GM06990 (cell line): ENCODE results near the gene GIN1.

ENCODE experiments used
- DNase-seq: peaks from one replicate; pipeline ENCODE4 v3.0.0-alpha.2; 2011; ENCODE audit not compliant: insufficient read length; ENCODE audit errors: extremely low read depth
- H3K27me3 ChIP-seq: replicated peaks from 2 replicates; pipeline ENCODE4 v1.6.0; 2011; ENCODE audit warnings: low read length; ENCODE audit not compliant: control insufficient read depth, insufficient read depth
- H3K36me3 ChIP-seq: 2 replicates; pipeline ENCODE4 v1.5.1; 2011; ENCODE audit warnings: low read length; ENCODE audit not compliant: control insufficient read depth, insufficient read depth
- H3K4me3 ChIP-seq: replicated peaks from 2 replicates; pipeline ENCODE4 v1.5.1; 2011; ENCODE audit warnings: low read depth, mild to moderate bottlenecking, control low read depth, low read length
- CTCF ChIP-seq: IDR thresholded peaks from 2 replicates; pipeline ENCODE4 v1.5.1; 2011; ENCODE audit warnings: low read length, control low read depth, mild to moderate bottlenecking, inconsistent platforms; ENCODE audit not compliant: insufficient read depth, poor library complexity, severe bottlenecking

Gene GIN1

GRCh38 chr5:103110403-103110802 is 9.5 kb downstream of the GIN1 start:
- Histone ChIP-seq H3K27me3 (no peaks in the 10 kb centered on the region), H3K4me3 (no peak overlapping the region), H3K36me3 (no peaks in the 10 kb centered on the region)
- no peak for TF ChIP-seq CTCF
- no peak for DNase-seq

DNA sequence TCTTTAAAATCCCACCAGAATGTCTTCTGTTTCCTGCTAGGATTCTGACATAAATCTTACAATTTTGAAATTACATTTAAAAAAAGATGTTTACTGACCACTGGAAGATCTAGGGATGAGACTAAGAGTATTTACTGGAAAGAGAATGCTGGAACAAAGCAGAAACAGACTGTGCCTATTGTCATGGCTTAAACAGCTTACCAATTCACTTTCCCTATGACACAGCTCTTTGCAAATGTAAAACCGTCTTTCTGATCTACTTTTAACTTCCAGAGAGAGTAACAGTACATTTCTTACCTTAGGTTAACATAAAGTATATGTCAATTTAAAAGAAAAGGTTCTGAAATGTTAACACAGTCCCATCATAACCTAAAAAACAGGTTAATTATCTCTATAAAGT is 10.7 kb downstream of the GIN1 start:
- Histone ChIP-seq H3K4me3 (no peak overlapping the region), H3K36me3 (no peaks in the 10 kb centered on the region), H3K27me3 (no peaks in the 10 kb centered on the region)
- no peak for DNase-seq
- TF ChIP-seq CTCF = no peak

GRCh38 chr5:103108086-103108485 is 11.9 kb downstream of the GIN1 start:
- H3K4me3 ChIP-seq = no peak overlapping the region
- DNase-seq = no peak
- no peaks in the 10 kb centered on the region for H3K36me3 ChIP-seq
- TF ChIP-seq CTCF = no peak
- H3K27me3 ChIP-seq = no peaks in the 10 kb centered on the region

DNA sequence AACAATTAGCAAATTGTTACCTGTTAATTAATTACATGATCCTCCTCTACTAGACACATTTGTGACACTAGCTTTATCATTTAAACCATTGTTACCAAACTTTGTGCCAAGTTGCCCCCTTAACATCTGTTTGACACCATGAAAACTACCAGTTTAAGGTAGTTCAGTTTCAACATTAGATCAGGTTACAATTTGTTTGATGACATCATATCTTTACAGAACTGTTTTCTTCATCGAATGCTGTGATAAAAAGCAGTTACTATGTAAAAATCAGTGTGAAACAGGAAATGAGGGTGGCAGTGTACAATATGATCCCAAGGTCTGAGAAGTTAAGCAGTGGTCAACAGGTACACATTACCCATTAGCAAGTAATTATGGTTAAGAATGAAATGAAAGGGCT is 17.7 kb downstream of the GIN1 start:
- no peak for DNase-seq
- Histone ChIP-seq H3K36me3 (no peaks in the 10 kb centered on the region), H3K27me3 (no peaks in the 10 kb centered on the region), H3K4me3 (no peak overlapping the region)
- no peak for TF ChIP-seq CTCF

- no peak overlapping the region for H3K4me3 ChIP-seq
- no peaks in the 10 kb centered on the region for H3K27me3 ChIP-seq
- no peak for TF ChIP-seq CTCF
- no peak for DNase-seq
- no peaks in the 10 kb centered on the region for H3K36me3 ChIP-seq
Observed at GRCh38 chr5:103101079-103101750, 18.7 kb downstream of the GIN1 start.

GRCh38 chr5:103098993-103099392 is 20.9 kb downstream of the GIN1 start:
- H3K27me3 ChIP-seq = no peaks in the 10 kb centered on the region
- H3K4me3 ChIP-seq = no peak overlapping the region
- TF ChIP-seq CTCF = no peak
- DNase-seq = no peak
- no peaks in the 10 kb centered on the region for H3K36me3 ChIP-seq
